Stimulated activated CD4-positive, alpha-beta T cell treated with anti-CD3 and anti-CD28 coated beads, Interleukin-12 subunit alpha, Interleukin-12 subunit beta, amount 100 ng/mL, for 4 hours (primary cell): Measurements from ENCODE around the gene ISYNA1.

Source experiments
- DNase-seq: peaks from one replicate; pipeline ENCODE4 v3.0.0-alpha.2; 2020

ISYNA1 gene

DNA sequence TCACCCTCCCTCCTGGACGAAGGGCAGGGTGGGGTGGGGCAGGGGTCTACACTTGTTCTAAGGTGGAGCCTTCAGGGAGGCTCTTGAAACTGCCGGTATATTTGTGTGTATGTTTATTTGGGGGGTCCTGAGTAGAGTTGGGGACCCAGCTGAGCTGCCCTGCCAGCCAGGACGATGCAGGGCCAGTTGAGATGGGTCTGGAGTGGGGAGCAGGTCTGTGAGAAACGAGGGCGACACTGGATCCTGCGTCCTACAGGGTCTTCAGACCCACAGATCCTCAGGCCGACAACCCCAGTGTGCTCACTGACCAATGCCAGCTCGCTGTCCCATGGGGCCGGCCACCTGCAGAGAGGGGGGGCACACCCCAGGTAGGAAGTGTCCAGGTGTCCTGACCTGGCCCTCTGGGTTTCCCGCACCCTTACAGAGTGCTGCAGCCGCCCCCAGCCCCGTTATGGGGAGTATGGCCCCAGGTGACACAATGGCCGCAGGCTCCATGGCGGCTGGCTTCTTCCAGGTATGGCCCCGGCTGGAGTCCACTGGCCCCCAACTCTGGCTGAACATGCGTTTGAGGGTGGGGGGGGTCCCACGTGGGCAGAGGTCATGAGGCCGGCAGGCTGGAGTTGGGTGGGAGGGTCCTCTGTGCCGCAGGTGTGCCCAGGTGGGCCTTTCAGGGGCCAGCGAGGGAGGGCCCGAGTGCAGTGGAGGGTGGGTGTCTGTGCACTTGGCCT lies 7.4 kb downstream of the ISYNA1 start:
- no peak for DNase-seq

DNA sequence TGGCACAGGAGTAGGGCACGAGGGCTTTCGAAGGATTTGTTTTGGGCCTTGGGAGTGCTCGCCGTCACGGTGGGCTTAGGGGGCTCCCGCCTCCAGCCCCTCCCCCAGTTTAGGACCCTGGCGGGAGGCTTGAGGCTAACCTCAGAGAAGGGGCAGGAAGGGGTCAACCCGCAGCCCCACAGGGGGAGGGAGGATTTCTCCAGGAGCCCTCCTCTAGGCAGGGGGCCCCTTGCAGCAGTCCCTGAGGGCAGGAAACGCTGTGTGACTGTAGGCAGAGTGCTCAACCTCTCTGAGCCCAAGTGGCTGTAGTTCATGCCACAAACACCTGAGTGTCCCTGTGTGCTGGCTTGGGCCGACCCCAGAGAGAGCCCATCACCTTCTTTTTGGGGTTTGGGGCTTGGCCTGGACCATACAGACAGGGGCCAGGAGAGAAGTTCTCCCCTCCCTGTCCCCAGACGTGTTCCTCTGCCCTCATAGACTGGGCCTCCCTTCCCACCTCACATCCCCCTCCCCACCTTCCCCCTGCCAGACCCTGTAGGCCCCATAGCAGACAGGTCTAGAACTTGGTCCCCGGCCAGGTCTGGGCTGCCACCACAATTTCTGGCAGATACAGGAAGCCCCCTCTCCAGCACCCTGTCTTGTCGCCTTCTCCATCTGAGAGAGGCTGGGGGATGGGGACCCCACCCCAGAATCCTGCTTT lies 8.1 kb downstream of the ISYNA1 start:
- DNase-seq, result no peak

DNA sequence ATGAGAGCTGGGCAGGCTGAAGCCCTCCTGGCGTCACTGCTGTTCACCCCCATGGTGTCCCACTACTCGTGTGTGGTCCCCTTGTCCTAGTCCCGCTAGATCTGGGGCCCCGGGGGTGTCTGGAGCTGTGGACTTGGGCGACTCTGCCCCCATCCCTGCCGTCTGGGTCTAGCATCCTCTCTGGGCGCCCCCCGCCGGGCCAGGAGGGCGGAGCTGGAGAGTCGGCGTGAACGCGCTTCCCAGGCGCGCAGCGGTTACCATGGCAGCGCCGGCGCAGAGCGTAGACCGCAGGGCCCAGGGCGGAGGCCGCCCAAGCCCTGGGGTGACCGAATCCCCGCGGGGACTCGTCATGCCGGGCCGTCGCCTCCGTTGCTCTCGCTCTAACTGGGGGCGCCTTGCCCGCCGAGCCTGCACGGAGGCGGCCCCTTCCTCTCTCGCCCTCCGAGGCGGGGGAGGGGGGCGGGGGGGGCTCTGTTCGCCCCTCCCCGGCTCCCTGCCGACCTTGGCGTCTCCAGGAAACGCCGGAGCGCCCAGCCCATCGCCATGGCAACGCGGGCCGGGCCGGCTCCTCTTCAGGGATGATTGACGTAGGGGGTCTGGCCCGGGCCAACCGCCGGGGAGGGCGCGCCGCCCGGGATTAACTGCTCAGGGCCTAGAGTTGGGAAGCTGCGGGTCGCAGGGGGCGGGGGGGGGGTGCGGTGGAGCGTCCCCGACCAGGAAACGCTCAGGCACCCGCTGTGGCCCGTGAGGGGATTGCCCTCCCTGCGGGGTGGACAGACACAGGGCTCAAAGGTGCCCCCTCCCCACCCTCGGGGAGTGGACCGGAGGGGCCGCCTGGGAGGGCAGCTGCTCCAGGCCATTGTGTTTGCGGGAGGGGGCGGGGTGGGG lies 8.9 kb downstream of the ISYNA1 start:
- DNase-seq, result peak; percentile 66

- DNase-seq, result no peak
These were observed 9.7 kb downstream of the ISYNA1 start for GRCh38 chr19:18428173-18428786.

- no peak for DNase-seq
These were observed 10.2 kb downstream of the ISYNA1 start for GRCh38 chr19:18427743-18428113.

DNA sequence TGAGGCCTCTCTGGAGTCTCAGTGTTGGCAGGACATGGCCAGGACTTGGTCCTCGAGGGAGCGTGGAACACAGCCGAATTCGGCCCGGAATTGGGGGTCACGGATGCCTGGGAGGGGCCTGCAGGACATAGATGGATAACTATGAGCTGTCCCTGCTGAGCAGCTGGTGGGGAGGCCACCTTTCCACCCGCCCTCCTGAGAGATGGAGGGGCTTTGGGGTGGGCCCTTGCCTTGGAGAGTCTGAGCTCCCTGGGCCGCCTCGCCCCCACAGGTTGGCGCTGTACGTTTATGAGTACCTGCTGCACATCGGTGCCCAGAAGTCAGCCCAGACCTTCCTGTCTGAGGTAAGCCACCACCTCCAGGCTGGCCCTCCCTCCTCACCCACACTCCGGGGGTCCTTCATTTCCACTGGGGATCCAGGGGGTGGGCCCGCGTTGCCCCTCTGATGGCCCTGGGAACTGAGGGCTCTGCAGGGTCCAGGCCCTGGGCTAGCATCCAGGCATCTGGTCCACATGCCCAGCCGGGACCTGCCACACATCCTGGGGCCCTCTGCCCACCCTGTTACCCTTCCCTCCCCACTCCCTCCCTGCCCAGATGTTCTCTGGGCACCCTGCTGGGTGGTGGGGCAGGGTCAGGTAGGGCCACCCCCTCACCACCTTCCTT lies 10.7 kb downstream of the ISYNA1 start:
- no peak for DNase-seq

DNA sequence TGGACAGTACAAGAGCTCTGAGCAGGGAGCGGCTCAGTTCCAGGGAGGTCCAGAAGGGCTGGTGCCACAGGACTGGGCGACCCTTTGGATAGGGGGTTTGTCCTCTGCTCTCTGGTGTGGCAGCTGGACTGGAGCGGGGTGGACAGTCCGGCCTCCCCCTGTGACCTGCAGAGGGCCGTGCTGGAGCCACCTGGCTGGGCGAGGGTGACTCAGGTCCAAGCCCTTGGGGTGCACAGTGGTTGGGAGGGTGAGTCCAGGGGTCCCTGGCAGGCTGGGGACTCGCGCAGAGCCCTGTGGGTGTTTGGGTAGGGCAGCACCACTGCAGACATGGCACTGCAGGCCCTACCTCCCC lies 11.5 kb downstream of the ISYNA1 start:
- DNase-seq, result no peak

DNA sequence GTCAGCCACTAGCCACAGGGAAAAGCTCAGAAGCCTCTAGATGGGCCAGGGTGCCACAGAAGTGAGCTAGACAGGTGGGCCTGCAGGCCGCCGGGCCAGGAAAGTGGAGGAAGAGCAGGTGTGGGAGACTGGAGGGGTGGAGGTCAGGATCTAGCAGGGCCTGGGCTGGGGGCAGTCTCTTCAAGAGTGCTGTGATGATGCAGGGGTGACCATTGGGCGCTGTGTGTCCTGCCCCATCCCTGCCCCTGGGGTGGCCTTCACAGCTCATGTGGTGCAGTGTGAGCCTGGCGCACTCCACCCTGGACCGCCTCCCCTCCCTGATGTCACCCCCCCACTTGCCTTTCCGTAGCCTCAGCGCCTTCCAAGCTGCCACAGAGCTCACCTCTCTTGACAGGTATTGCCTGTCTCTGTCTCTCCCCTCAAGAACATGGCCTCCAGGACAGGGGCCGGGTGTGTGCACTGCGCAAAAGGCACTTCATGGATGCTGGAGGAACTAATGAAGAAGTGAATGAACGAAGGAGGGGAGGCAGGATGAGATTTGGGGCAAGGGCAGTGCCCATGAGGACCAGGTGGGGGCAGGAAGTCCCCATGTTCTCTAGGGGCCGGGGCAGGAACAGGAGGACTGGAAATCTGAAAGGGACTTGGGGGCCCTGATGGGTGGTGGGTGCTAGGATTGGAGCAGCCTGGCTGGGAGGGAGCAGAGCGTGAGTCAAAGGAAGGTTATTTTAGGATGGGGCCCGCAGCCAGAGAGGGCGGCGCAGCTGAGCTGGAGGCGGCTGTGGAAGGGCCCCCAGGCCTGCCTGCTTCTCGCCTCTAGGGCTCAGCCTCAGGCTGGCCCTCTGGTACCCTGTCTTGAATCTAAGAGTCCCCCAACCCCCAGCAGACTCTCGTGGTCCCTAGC lies 12.2 kb downstream of the ISYNA1 start:
- DNase-seq, result no peak

GRCh38 chr19:18424890-18425514 lies 12.9 kb downstream of the ISYNA1 start:
- no peak for DNase-seq

DNA sequence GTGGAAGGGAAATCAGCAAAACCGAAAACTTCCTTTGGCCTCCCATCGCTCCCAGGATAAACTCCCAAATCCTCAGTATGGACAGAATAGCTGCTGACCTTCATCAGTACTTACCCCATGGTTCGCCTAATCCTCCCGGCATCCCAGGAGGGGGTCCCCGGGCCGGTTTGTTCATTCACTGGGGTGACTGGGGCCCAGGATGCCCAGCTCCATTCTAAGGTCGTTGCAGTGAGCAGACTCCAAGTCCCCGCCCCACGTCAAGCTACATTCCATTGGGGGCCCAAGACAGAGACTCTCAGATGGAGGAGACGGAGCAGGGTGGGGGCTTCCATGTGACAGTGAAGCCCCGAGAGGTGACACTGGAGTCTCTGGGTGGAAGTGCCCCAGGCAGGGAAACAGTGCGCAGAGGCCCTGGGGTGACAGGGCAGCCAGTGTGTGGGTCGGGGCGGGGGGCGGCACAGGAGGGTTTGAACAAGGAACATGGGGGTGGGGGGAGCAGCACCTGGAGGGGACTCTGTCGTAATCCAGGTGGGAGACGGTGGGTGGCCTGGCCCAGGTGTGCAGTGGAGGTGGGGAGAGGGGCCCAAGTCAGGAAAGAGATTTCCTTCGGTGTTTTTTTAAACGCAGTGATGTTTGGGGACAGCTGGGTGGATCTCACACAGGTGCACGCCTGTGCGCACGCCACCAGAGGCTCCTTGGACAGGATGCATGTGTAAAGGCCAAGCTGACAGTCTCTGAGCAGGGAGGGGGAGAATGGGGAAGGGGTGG lies 13.6 kb downstream of the ISYNA1 start:
- DNase-seq, result no peak

- no peak for DNase-seq
These were observed 14.5 kb downstream of the ISYNA1 start for GRCh38 chr19:18423258-18424020.

- DNase-seq, result no peak
These were observed 15.3 kb downstream of the ISYNA1 start for GRCh38 chr19:18422530-18423191.

- DNase-seq, result no peak
These were observed 16.5 kb downstream of the ISYNA1 start for GRCh38 chr19:18421371-18421959.

- no peak for DNase-seq
These were observed 17.0 kb downstream of the ISYNA1 start for GRCh38 chr19:18420930-18421329.

DNA sequence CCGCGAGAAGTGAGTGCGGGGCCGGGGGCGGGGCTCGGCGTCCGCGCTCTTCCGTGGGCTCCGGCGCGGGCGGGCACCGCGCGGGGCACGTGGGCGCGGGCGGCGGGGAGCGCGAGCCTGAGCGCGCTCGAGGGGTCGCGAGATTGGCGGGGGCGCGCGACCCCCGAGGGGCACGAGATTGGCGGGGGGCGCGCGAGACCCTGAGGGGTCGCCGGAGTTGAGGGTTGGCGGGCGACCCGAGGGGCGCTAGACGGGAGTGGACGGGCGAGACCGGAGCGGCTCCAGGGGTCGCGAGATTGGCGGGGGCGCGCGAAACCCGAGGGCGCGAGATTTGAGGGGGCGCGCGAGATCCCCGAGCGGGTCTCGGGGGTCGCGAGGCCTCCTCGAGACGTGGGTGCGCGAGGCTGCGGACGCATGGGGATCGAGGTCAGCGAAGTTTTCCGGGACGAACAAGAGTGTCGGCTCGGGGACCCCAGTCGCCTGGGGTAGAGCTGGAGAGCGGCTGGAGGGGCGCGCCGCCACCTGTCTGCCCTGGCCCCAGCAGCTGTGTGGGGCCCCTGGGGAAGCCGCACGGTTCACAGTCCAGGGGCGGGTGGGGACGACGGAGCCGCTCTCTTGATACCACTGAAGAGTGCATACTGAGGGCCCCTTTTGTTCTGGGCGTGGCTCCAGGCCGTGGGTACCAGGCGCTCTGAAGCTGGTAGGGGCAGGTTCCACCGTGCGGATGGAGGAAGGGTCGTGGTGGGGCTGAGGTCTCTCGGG lies 18.1 kb downstream of the ISYNA1 start:
- DNase-seq, result no peak

DNA sequence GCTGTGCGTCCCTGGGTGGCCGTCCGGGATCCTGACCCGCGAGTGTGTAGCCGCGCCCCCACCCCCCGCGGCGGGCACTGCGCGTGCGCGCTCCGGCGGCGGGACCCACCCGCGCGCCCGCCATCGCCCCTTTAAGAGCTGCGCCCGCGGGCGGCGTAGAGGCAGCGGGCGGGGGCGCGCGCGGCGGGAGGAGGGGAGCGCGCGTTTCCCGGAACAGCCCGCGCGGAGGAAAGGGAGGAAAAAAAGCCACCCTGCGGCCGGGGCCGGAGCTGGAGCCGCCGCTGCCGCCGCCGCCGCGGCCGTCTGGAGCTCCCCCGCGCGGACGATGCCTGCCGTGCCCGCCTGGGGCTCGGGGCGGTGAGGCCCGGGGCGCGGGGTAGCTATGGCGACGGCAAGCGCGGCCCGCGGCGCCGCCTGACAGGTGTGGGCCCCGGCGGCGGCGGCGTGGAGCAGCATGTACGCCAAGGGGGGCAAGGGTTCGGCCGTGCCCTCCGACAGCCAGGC lies 18.7 kb downstream of the ISYNA1 start, which contains the start of gene SSBP4:
SSBP4 (plus strand) TSS at position 204 of the 504 bp plus-strand sequence; CDS start at position 455, 251 bp downstream.
- peak; percentile 66 for DNase-seq

GRCh38 chr19:18418483-18419194 lies 19.3 kb downstream of the ISYNA1 start:
- no peak for DNase-seq
